Esophagus squamous epithelium (tissue), 4 donors: Measurements from ENCODE around the gene COL6A3.

Source experiments
- CTCF ChIP-seq, 6 experiments: fragments of 450-650 bp in 4 of 6; fragments of 200-600 bp in 2 of 6; sonication (generic) in 2 of 6; IDR thresholded peaks; one replicate each; pipeline ENCODE4 v1.5.1; 2016 to 2019; ENCODE audit warnings: antibody characterized with exemption in 6 of 6, mild to moderate bottlenecking in 4 of 6, moderate library complexity in 4 of 6
- POLR2A ChIP-seq, 4 donors: fragments of 450-650 bp; IDR thresholded peaks; one replicate each; pipeline ENCODE4 v1.6.1; 2017; ENCODE audit warnings: antibody characterized with exemption in 4 of 4, mild to moderate bottlenecking in 4 of 4, moderate library complexity in 3 of 4

- TF ChIP-seq CTCF (IDR thresholded peaks at IDR 0.05) (no peak), POLR2A (IDR thresholded peaks at IDR 0.05) (no peak)
Observed at GRCh38 chr2:237278568-237278967, 135.4 kb downstream of the COL6A3 start.
